Progenitor cell of endocrine pancreas (in vitro differentiated cells): ENCODE data around the gene PXMP2. TPM values are rescaled to one million over a fixed set of nuclear protein-coding genes. Genes with fewer than 3 reads are reported as not detected.
A peak's percentile ranks its signal among the peaks of the same experiment; 100 is the strongest.

Experiments used
- DNase-seq: peaks from one replicate; pipeline ENCODE4 v3.0.0; 2021; ENCODE audit warnings: low spot score; ENCODE audit not compliant: unreplicated experiment
- H3K27ac Mint-ChIP-seq: 2 replicates; pipeline ENCODE4 v1.8.0; 2021; ENCODE audit warnings: mild to moderate bottlenecking, moderate library complexity, mixed read lengths
- H3K27me3 Mint-ChIP-seq: 2 replicates; pipeline ENCODE4 v1.8.0; 2021; ENCODE audit warnings: mixed read lengths
- H3K36me3 Mint-ChIP-seq: 2 replicates; pipeline ENCODE4 v1.8.0; 2022; ENCODE audit warnings: mixed read lengths; ENCODE audit not compliant: insufficient read depth
- H3K4me1 Mint-ChIP-seq: 2 replicates; pipeline ENCODE4 v1.8.0; 2021; ENCODE audit warnings: low read depth, mixed read lengths
- H3K4me3 Mint-ChIP-seq: 2 replicates; pipeline ENCODE4 v1.8.0; 2021; ENCODE audit warnings: low read depth, mild to moderate bottlenecking, moderate library complexity, mixed read lengths
- H3K9me3 Mint-ChIP-seq: 2 replicates; pipeline ENCODE4 v1.8.0; 2021; ENCODE audit warnings: low read depth, mixed read lengths
- long read RNA-seq: library from polyadenylated mRNA; unstranded; transcript quantifications from one replicate; pipeline ENCODE4 v2.0.0, GENCODE V29; 2020
- total RNA-seq: library from RNA; stranded (reverse); gene quantifications from 2 replicates; pipeline ENCODE4 v1.2.1, GENCODE V29; 2021
- TF ChIP-seq, protein P1 (sequence below): fragments of 200-600 bp; sonication (generic); IDR thresholded peaks from one replicate; pipeline ENCODE4 v1.5.0; 2021; ENCODE audit warnings: antibody characterized with exemption, mild to moderate bottlenecking; ENCODE audit not compliant: unreplicated experiment

The PXMP2 gene
- total RNA-seq = 24.4 and 25.0 TPM in 2 replicates
- long read RNA-seq = 0 reads

- H3K27ac Mint-ChIP-seq = peak within 1 kb of the TSS; percentile 81
- H3K4me1 Mint-ChIP-seq = peaks cover 11% of the 10 kb centered on the region
- H3K36me3 Mint-ChIP-seq = no peaks in the 10 kb centered on the region
- peak within 1 kb of the TSS; percentile 73 for H3K4me3 Mint-ChIP-seq
- TF ChIP-seq, protein P1, sequence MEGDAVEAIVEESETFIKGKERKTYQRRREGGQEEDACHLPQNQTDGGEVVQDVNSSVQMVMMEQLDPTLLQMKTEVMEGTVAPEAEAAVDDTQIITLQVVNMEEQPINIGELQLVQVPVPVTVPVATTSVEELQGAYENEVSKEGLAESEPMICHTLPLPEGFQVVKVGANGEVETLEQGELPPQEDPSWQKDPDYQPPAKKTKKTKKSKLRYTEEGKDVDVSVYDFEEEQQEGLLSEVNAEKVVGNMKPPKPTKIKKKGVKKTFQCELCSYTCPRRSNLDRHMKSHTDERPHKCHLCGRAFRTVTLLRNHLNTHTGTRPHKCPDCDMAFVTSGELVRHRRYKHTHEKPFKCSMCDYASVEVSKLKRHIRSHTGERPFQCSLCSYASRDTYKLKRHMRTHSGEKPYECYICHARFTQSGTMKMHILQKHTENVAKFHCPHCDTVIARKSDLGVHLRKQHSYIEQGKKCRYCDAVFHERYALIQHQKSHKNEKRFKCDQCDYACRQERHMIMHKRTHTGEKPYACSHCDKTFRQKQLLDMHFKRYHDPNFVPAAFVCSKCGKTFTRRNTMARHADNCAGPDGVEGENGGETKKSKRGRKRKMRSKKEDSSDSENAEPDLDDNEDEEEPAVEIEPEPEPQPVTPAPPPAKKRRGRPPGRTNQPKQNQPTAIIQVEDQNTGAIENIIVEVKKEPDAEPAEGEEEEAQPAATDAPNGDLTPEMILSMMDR = peak; percentile 17
- peak; percentile 93 for DNase-seq
- no peaks in the 10 kb centered on the region for H3K9me3 Mint-ChIP-seq
- peaks cover 10% of the 10 kb centered on the region for H3K27me3 Mint-ChIP-seq
Measured at GRCh38 chr12:132687211-132688164, at the start of gene PXMP2, which contains the start of gene POLE. Gene PXMP2 (plus strand): TSS chr12:132687587. CDS start chr12:132687671, 84 bp downstream. Gene POLE (minus strand): TSS chr12:132687342. CDS start chr12:132687315, 27 bp downstream.

DNA sequence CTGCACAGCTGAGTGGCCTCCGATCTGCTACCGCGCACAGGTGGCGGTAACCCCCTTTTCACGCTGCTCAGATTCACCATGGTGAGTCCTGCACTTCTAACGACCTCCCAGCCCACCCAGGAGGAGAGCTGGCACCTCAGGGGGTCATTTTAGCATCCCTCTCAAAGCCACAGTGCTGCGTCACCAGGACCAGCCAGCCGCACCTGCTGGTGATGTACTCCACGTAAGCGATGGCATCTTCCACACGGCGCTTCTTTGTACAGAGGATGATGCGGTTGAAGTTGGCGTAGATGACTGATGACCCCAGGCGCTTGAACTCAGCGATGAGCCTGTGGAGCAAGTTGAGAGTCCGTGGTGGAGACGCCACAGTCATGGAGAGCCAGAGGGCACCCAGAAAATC lies 49.6 kb upstream of the PXMP2 start:
- no peaks in the 10 kb centered on the region for H3K27me3 Mint-ChIP-seq
- no peaks in the 10 kb centered on the region for H3K4me1 Mint-ChIP-seq
- no peak for DNase-seq
- no peaks in the 10 kb centered on the region for H3K9me3 Mint-ChIP-seq
- TF ChIP-seq, protein P1 = no peak
- H3K36me3 Mint-ChIP-seq = peaks cover 41% of the 10 kb centered on the region
- H3K27ac Mint-ChIP-seq = no peak overlapping the region
- no peak overlapping the region for H3K4me3 Mint-ChIP-seq

GRCh38 chr12:132638541-132639408 lies 48.6 kb upstream of the PXMP2 start:
- Mint-ChIP-seq H3K9me3 (no peaks in the 10 kb centered on the region), H3K27me3 (no peaks in the 10 kb centered on the region), H3K4me3 (no peak overlapping the region), H3K27ac (no peak overlapping the region), H3K36me3 (peaks cover 42% of the 10 kb centered on the region), H3K4me1 (no peaks in the 10 kb centered on the region)
- no peak for DNase-seq
- TF ChIP-seq, protein P1 = peak; percentile 69

DNA sequence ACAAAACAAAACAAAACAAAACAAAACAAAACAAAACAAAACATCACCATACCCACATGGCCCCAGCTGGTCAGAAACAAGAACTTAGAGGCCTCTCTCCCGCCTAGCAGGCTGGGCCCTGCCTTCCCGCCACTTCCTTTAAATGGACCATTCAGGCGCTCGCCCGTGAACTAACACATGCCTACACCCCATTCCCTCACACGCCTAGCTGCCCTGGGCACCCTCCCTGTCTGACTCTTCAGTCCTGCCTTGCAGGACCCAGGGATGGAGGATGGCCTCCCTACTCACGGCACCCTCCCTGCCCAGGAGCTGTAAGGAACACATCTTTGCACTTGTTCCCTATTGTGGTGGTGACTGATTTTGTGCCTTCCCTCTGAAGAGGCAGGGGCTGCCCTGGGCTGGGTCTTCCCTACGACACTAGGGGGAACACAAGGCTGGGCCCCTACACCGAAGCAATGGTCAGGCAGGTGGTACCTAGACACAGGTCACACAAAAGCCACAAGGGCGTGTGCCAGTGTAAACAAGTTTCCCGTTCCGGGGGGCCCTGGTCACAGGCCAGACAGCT lies 47.3 kb upstream of the PXMP2 start:
- H3K4me1 Mint-ChIP-seq = no peaks in the 10 kb centered on the region
- no peaks in the 10 kb centered on the region for H3K27me3 Mint-ChIP-seq
- no peak overlapping the region for H3K27ac Mint-ChIP-seq
- no peak for DNase-seq
- H3K4me3 Mint-ChIP-seq = no peak overlapping the region
- TF ChIP-seq, protein P1 = no peak
- peaks cover 34% of the 10 kb centered on the region for H3K36me3 Mint-ChIP-seq
- no peaks in the 10 kb centered on the region for H3K9me3 Mint-ChIP-seq

- DNase-seq = no peak
- Mint-ChIP-seq H3K27me3 (no peaks in the 10 kb centered on the region), H3K36me3 (peaks cover 26% of the 10 kb centered on the region), H3K9me3 (no peaks in the 10 kb centered on the region), H3K4me1 (no peaks in the 10 kb centered on the region), H3K27ac (no peak overlapping the region), H3K4me3 (no peak overlapping the region)
- TF ChIP-seq, protein P1 = no peak
Measured at GRCh38 chr12:132640936-132641335, 46.5 kb upstream of the PXMP2 start.
